IgD-negative memory B cell (primary cell): Measurements from ENCODE around the gene SUPT6H. TPM values are rescaled to one million over a fixed set of nuclear protein-coding genes. Genes with fewer than 3 reads are reported as not detected.
A peak's percentile ranks its signal among the peaks of the same experiment; 100 is the strongest.

Experiments
- H3K27ac Mint-ChIP-seq, 3 donors: one replicate each; pipeline ENCODE4 v1.8.0; 2020 to 2022; ENCODE audit warnings: mild to moderate bottlenecking in 3 of 3, mixed read lengths in 3 of 3, moderate library complexity in 1 of 3
- H3K27me3 Mint-ChIP-seq: one replicate; pipeline ENCODE4 v1.8.0; 2021; ENCODE audit warnings: mixed read lengths
- H3K36me3 Mint-ChIP-seq: one replicate; pipeline ENCODE4 v1.8.0; 2020; ENCODE audit warnings: mild to moderate bottlenecking, mixed read lengths
- H3K4me1 Mint-ChIP-seq, 3 donors: one replicate each; pipeline ENCODE4 v1.8.0; 2020 to 2022; ENCODE audit warnings: mixed read lengths in 3 of 3, mild to moderate bottlenecking in 1 of 3
- H3K4me3 Mint-ChIP-seq, 4 donors: one replicate each; pipeline ENCODE4 v1.8.0; 2020 to 2022; ENCODE audit warnings: mild to moderate bottlenecking in 4 of 4, mixed read lengths in 4 of 4, moderate library complexity in 3 of 4
- H3K9me3 Mint-ChIP-seq, 3 donors: one replicate each; pipeline ENCODE4 v1.8.0; 2020 to 2021; ENCODE audit warnings: mixed read lengths in 3 of 3, mild to moderate bottlenecking in 1 of 3
- polyA plus RNA-seq: library from polyadenylated mRNA; unstranded; fragments of 300-500 nt; fragmentation: Illumina TruSeq; gene quantifications from one replicate; pipeline ENCODE4 v1.2.3, GENCODE V29; 2021

The SUPT6H gene
- polyA plus RNA-seq, 1 donor from 2014 or later, result 14.2 TPM

DNA sequence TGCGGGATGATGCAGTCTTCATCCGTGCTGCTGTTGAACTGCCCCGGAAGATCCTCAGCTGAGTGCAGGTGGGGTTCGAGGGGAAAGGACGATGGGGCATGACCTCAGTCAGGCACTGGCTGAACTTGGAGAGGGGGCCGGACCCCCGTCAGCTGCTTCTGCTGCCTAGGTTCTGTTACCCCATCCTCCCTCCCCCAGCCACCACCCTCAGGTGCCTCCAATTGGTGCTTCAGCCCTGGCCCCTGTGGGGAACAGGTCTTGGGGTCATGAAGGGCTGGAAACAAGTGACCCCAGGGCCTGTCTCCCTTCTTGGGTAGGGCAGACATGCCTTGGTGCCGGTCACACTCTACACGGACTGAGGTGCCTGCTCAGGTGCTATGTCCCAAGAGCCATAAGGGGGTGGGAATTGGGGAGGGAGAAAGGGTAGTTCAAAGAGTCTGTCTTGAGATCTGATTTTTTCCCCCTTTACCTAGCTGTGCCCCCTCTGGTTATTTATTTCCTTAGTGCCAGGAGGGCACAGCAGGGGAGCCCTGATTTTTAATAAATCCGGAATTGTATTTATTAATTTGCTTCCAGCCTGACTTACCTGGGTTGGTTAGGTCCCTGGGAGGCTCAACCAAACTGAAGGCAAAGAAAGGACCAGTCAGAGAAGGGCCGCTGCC, 87.6 kb downstream of the SUPT6H start:
- H3K27ac Mint-ChIP-seq, result peak overlapping the region; percentile 73 to 96 (median 91)
- peaks cover 6 to 16% (median 8%) of the 10 kb centered on the region in 3 donors for H3K4me1 Mint-ChIP-seq
- no peaks in the 10 kb centered on the region for H3K27me3 Mint-ChIP-seq
- H3K4me3 Mint-ChIP-seq, result peak overlapping the region in 1 of 4 donors; percentile 99
- no peaks in the 10 kb centered on the region for H3K9me3 Mint-ChIP-seq
- H3K36me3 Mint-ChIP-seq, result no peaks in the 10 kb centered on the region

DNA sequence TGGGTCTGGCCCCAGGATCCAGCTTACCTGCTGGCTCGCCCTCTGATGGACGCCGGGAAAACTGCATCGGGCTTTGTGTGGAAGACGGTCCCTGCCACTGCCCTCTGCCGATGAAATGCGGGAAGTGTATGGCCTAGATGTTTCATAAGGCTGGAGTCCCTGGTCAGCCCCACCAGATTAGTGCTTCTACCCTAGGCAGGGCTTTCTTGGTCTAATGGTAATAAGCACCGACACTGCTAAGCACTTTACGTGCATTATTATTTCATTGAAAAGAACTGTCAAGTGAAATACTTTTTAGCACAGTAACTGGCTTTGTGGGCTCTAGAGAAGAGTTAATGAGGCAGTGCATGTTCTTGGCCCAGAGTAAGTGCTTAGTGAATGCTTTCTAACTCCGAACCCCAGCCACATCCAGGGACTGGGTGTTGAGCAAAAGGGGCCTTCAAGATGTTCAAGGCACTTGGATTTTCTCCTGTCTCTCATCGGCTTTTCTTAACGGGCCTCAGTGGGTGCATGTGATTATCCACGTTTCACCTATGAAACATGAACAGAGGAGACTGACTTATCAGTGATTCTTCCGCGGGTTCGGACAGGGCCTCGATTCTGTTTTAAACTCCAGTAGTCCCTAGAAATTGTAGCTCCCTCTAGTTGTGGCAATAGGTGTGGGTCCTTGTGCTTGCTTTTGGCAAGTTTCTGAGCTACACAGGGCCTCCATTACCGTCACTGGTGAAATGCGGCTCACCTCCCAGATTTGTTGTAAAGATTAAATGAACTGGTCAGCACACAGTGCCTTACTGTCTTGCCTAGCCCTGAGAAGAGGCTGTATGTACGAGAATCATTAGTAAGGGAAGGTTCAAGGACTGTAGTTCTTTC, 88.4 kb downstream of the SUPT6H start:
- Mint-ChIP-seq H3K9me3 (no peaks in the 10 kb centered on the region), H3K27ac (peak overlapping the region; percentile 73 to 96 (median 91)), H3K36me3 (no peaks in the 10 kb centered on the region), H3K27me3 (no peaks in the 10 kb centered on the region), H3K4me3 (peak overlapping the region in 1 of 4 donors; percentile 86), H3K4me1 (peaks cover 6 to 14% (median 8%) of the 10 kb centered on the region in 3 donors)

DNA sequence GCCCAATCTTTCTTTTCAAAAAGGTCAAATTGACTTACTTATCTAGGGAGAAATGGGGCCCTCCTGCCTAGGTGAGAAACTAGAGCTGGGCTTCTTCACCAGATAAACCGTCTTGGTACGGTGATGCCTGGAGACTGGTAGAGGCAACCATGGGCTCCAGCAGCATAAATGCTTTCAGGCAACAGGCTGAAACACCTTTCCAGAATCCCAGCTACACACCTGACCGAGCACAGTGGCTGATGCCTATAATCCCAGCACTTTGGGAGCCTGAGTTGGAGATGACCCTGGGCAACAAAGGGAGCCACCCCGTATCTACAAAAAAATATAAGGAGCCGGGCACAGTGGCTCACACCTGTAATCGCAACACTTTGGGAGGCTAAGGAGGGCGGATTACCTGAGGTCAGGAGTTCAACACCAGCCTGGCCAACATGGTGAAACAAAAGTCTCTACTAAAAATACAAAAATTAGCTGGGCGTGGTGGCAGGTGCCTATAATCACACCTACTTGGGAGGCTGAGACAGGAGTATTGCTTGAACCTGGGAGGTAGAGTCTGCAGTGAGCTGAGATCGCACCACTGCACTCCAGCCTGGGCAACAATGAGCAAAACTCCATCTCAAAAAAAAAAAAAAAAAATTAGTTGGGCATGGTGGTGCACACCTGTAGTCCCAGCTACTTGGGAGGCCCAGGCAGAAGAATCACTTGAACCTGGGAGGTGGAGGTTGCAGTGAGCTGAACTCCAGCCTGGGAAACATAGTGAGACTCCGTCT, 89.8 kb downstream of the SUPT6H start:
- Mint-ChIP-seq H3K36me3 (no peaks in the 10 kb centered on the region), H3K9me3 (no peaks in the 10 kb centered on the region), H3K27me3 (no peaks in the 10 kb centered on the region), H3K4me3 (peak overlapping the region in 1 of 4 donors; percentile 25), H3K27ac (peak overlapping the region in 2 of 3 donors; percentile 56 to 71), H3K4me1 (peaks cover 4 to 10% (median 9%) of the 10 kb centered on the region in 3 donors)

Other genes with a start within 250 kb of the SUPT6H start
- gene SLC13A2, start 188.6 kb upstream of the SUPT6H start, polyA plus RNA-seq, result not detected
- not detected for gene FOXN1, start 155.9 kb upstream of the SUPT6H start, polyA plus RNA-seq
- gene UNC119, start 109.6 kb upstream of the SUPT6H start, polyA plus RNA-seq, result 69.5 TPM
- 48.4 TPM for gene PIGS, start 90.7 kb upstream of the SUPT6H start, polyA plus RNA-seq
- gene ALDOC, start 85.3 kb upstream of the SUPT6H start, polyA plus RNA-seq, result 28.0 TPM
- gene SPAG5, start 63.2 kb upstream of the SUPT6H start, polyA plus RNA-seq, result 2.2 TPM
- 0.11 TPM for gene RSKR, start 48.0 kb upstream of the SUPT6H start, polyA plus RNA-seq
- gene BLTP2, start 17.0 kb upstream of the SUPT6H start, polyA plus RNA-seq, result 41.4 TPM
- 59.5 TPM for gene SDF2, start 299 bp upstream of the SUPT6H start, polyA plus RNA-seq
- 2.7 TPM for gene PROCA1, start 49.7 kb downstream of the SUPT6H start, polyA plus RNA-seq
- gene RAB34, start 55.7 kb downstream of the SUPT6H start, polyA plus RNA-seq, result 6.7 TPM
- gene RPL23A, start 57.8 kb downstream of the SUPT6H start, polyA plus RNA-seq, result 6,180 TPM
- gene TLCD1, start 64.0 kb downstream of the SUPT6H start, polyA plus RNA-seq, result 0.49 TPM
- gene NEK8, start 66.6 kb downstream of the SUPT6H start, polyA plus RNA-seq, result 18.6 TPM
- gene TRAF4, start 81.8 kb downstream of the SUPT6H start, polyA plus RNA-seq, result 13.8 TPM
- 17.1 TPM for gene FAM222B, start 180.6 kb downstream of the SUPT6H start, polyA plus RNA-seq
- gene ERAL1, start 192.8 kb downstream of the SUPT6H start, polyA plus RNA-seq, result 45.8 TPM
- gene FLOT2, start 235.5 kb downstream of the SUPT6H start, polyA plus RNA-seq, result 400 TPM
- 17.1 TPM for gene DHRS13, start 240.9 kb downstream of the SUPT6H start, polyA plus RNA-seq